Liver (tissue), 9 donors: ENCODE results near the gene TTC21B. TPM values are rescaled to one million over a fixed set of nuclear protein-coding genes. Genes with fewer than 3 reads are reported as not detected.

Experiments used
- DNase-seq: peaks from one replicate; pipeline ENCODE4 v3.0.0-alpha.2; 2017; ENCODE audit warnings: low spot score
- H3K27ac ChIP-seq, 2 donors: one replicate each; pipeline ENCODE4 v1.7.0; 2013; ENCODE audit warnings: inconsistent platforms in 2 of 2, low read length in 2 of 2, control low read depth in 1 of 2, low read depth in 1 of 2, mild to moderate bottlenecking in 1 of 2
- H3K27me3 ChIP-seq, 4 donors: one replicate each; pipeline versions ENCODE4 v1.6.1 to v1.7.0; 2013; ENCODE audit warnings: low read length in 3 of 4, inconsistent platforms in 1 of 4, mild to moderate bottlenecking in 1 of 4, moderate library complexity in 1 of 4; ENCODE audit not compliant: control insufficient read depth in 4 of 4, insufficient read depth in 4 of 4
- H3K36me3 ChIP-seq, 4 donors: one replicate each; pipeline versions ENCODE4 v1.6.1 to v1.7.0; 2013; ENCODE audit warnings: low read length in 3 of 4, mild to moderate bottlenecking in 3 of 4, low read depth in 1 of 4, moderate library complexity in 1 of 4; ENCODE audit not compliant: control insufficient read depth in 4 of 4, insufficient read depth in 3 of 4
- H3K4me1 ChIP-seq, 4 donors: one replicate each; pipeline versions ENCODE4 v1.6.1 to v1.7.0; 2013; ENCODE audit warnings: low read length in 3 of 4, mild to moderate bottlenecking in 3 of 4, moderate library complexity in 1 of 4; ENCODE audit not compliant: control insufficient read depth in 4 of 4, insufficient read depth in 4 of 4
- H3K4me3 ChIP-seq, 3 donors: one replicate each; pipeline versions ENCODE4 v1.6.1 to v1.7.0; 2013; ENCODE audit warnings: low read length in 3 of 3, control low read depth in 1 of 3, low read depth in 1 of 3, mild to moderate bottlenecking in 1 of 3
- H3K9ac ChIP-seq, 2 donors: one replicate each; pipeline ENCODE4 v1.7.0; 2013; ENCODE audit warnings: low read length in 2 of 2, mild to moderate bottlenecking in 2 of 2, moderate library complexity in 2 of 2, control low read depth in 1 of 2, low read depth in 1 of 2
- H3K9me3 ChIP-seq, 4 donors: one replicate each; pipeline versions ENCODE4 v1.6.1 to v1.7.0; 2013; ENCODE audit warnings: low read length in 3 of 4; ENCODE audit not compliant: control insufficient read depth in 4 of 4
- EGR1 ChIP-seq, 2 donors: IDR thresholded peaks; 2 replicates each; pipeline ENCODE4 v1.6.1; 2016 to 2018; ENCODE audit warnings: antibody characterized with exemption in 2 of 2, low read depth in 2 of 2
- FOXA2 ChIP-seq: IDR thresholded peaks from 2 replicates; pipeline ENCODE4 v1.6.1; 2016; ENCODE audit warnings: antibody characterized with exemption
- HNF4A ChIP-seq, 2 donors: conservative IDR thresholded peaks; 2 replicates each; pipeline ENCODE4 v1.6.1; 2016; ENCODE audit warnings: antibody characterized with exemption in 2 of 2, mild to moderate bottlenecking in 2 of 2
- HNF4G ChIP-seq: IDR thresholded peaks from 2 replicates; pipeline ENCODE4 v1.6.1; 2016; ENCODE audit warnings: antibody characterized with exemption
- JUND ChIP-seq, 2 donors: IDR thresholded peaks; 2 replicates each; pipeline ENCODE4 v1.6.1; 2016; ENCODE audit warnings: antibody characterized with exemption in 2 of 2
- NR2F2 ChIP-seq: IDR thresholded peaks from 2 replicates; pipeline ENCODE4 v1.6.1; 2016; ENCODE audit warnings: antibody characterized with exemption
- RXRA ChIP-seq, 2 donors: IDR thresholded peaks; 2 replicates each; pipeline ENCODE4 v1.6.1; 2017 to 2018; ENCODE audit warnings: antibody characterized with exemption in 2 of 2, mild to moderate bottlenecking in 1 of 2
- SP1 ChIP-seq: IDR thresholded peaks from 2 replicates; pipeline ENCODE4 v1.6.1; 2018; ENCODE audit warnings: antibody characterized with exemption, mild to moderate bottlenecking
- TAF1 ChIP-seq: conservative IDR thresholded peaks from 2 replicates; pipeline ENCODE4 v1.6.1; 2016; ENCODE audit warnings: antibody characterized with exemption, mild to moderate bottlenecking
- YY1 ChIP-seq: IDR thresholded peaks from 2 replicates; pipeline ENCODE4 v1.6.1; 2016; ENCODE audit warnings: antibody characterized with exemption, mild to moderate bottlenecking
- ZBTB33 ChIP-seq: IDR thresholded peaks from 2 replicates; pipeline ENCODE4 v1.6.1; 2016; ENCODE audit warnings: antibody characterized with exemption
- WGBS: extraction: QIAGEN DNeasy Blood & Tissue Kit; methylation state at CpG from one replicate; pipeline ENCODE4 v1.1.7; 2013; 5-methylcytosine and 5-hydroxymethylcytosine counted together
- polyA plus RNA-seq, 2 donors: library from polyadenylated mRNA; stranded (reverse) in 1 of 2; unstranded in 1 of 2; fragments of 200-250 nt in 1 of 2; fragments of >200 nt in 1 of 2; fragmentation: Nextera tagmentation in 1 of 2; extraction: Ambion mirVana in 1 of 2; gene quantifications; one replicate each; pipeline versions ENCODE4 v1.2.1 to v1.2.3, GENCODE V29; 2013 to 2015
- total RNA-seq, 2 donors: library from RNA; depleted of rRNA; stranded (reverse); fragments of >200 nt; gene quantifications; one replicate each; pipeline ENCODE4 v1.2.3, GENCODE V29; 2014
- TF ChIP-seq, protein P1 (sequence below): IDR thresholded peaks from 2 replicates; pipeline ENCODE4 v1.6.1; 2016; ENCODE audit warnings: antibody characterized with exemption, mild to moderate bottlenecking
- TF ChIP-seq, protein P2 (sequence below): fragments of 150-350 bp; IDR thresholded peaks from 2 replicates; pipeline ENCODE4 v1.5.1; 2017; ENCODE audit warnings: improper control_type of control experiment, low read depth, low read length; ENCODE audit not compliant: missing input control
- TF ChIP-seq, protein P3 (sequence below): IDR thresholded peaks from 2 replicates; pipeline ENCODE4 v1.6.1; 2016; ENCODE audit warnings: antibody characterized with exemption
- donor health status: healthy.
- donor health status: healthy.
- donor health status: healthy.
- donor health status: healthy.
- donor health status: healthy.

Gene TTC21B
- total and polyA plus RNA-seq, 4 donors = 2.0 to 25.3 (median 12.7) TPM

GRCh38 chr2:165927774-165928173, 25.8 kb downstream of the TTC21B start:
- Histone ChIP-seq H3K27ac (no peak overlapping the region), H3K4me1 (no peaks in the 10 kb centered on the region), H3K27me3 (no peaks in the 10 kb centered on the region), H3K4me3 (no peak overlapping the region), H3K9ac (no peak overlapping the region), H3K9me3 (no peaks in the 10 kb centered on the region), H3K36me3 (peaks cover 0 to 51% (median 37%) of the 10 kb centered on the region in 4 donors)
- whole genome bisulfite sequencing = 95% methylated on average over 1 of the region's 1 CpG
- TF ChIP-seq HNF4G = no peak
- no peak for DNase-seq

- H3K27ac ChIP-seq = no peak overlapping the region
- peaks cover 0 to 48% (median 37%) of the 10 kb centered on the region in 4 donors for H3K36me3 ChIP-seq
- H3K27me3 ChIP-seq = no peaks in the 10 kb centered on the region
- H3K9me3 ChIP-seq = no peaks in the 10 kb centered on the region
- DNase-seq = no peak
- WGBS = 99% methylated on average over 1 of the region's 1 CpG
- no peaks in the 10 kb centered on the region for H3K4me1 ChIP-seq
- H3K4me3 ChIP-seq = no peak overlapping the region
- H3K9ac ChIP-seq = no peak overlapping the region
- TF ChIP-seq NR2F2 (no peak), EGR1 (IDR thresholded peaks at IDR 0.05; ENCODE audit: low read depth in 2 of 2) (no peak), SP1 (no peak), ZBTB33 (no peak), HNF4A (conservative IDR thresholded peaks at IDR 0.05) (no peak), JUND (IDR thresholded peaks at IDR 0.05) (no peak), YY1 (no peak), TAF1 (no peak), FOXA2 (no peak), HNF4G (no peak)
- TF ChIP-seq, protein P1, sequence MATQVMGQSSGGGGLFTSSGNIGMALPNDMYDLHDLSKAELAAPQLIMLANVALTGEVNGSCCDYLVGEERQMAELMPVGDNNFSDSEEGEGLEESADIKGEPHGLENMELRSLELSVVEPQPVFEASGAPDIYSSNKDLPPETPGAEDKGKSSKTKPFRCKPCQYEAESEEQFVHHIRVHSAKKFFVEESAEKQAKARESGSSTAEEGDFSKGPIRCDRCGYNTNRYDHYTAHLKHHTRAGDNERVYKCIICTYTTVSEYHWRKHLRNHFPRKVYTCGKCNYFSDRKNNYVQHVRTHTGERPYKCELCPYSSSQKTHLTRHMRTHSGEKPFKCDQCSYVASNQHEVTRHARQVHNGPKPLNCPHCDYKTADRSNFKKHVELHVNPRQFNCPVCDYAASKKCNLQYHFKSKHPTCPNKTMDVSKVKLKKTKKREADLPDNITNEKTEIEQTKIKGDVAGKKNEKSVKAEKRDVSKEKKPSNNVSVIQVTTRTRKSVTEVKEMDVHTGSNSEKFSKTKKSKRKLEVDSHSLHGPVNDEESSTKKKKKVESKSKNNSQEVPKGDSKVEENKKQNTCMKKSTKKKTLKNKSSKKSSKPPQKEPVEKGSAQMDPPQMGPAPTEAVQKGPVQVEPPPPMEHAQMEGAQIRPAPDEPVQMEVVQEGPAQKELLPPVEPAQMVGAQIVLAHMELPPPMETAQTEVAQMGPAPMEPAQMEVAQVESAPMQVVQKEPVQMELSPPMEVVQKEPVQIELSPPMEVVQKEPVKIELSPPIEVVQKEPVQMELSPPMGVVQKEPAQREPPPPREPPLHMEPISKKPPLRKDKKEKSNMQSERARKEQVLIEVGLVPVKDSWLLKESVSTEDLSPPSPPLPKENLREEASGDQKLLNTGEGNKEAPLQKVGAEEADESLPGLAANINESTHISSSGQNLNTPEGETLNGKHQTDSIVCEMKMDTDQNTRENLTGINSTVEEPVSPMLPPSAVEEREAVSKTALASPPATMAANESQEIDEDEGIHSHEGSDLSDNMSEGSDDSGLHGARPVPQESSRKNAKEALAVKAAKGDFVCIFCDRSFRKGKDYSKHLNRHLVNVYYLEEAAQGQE = no peak
Observed at GRCh38 chr2:165927353-165927752, 26.2 kb downstream of the TTC21B start.

DNA sequence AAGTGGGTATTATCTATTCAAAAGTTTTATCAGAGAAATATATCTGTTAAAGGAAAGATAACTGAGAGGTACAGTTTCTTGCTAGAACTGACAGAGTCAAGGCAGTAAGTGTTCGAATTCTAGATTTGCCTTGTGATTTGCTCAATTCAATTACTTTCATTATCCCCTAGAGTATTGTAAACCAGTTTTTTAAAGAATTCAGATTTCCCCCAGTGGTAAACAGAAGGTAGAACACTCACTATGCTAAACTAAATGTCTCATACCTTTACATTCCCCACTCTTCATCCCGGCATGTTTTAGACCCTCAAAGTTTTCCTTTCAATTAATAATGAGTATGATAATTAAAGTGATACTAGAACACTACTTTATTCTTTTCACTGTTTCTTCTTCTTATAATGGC, 28.6 kb downstream of the TTC21B start:
- Histone ChIP-seq H3K9me3 (no peaks in the 10 kb centered on the region), H3K27me3 (no peaks in the 10 kb centered on the region), H3K27ac (no peak overlapping the region), H3K4me3 (no peak overlapping the region), H3K4me1 (no peaks in the 10 kb centered on the region), H3K9ac (no peak overlapping the region), H3K36me3 (peaks cover 0 to 35% (median 22%) of the 10 kb centered on the region in 4 donors)
- no peak for DNase-seq
- WGBS = 97% methylated on average over 2 of the region's 2 CpGs
- TF ChIP-seq HNF4G = no peak
- TF ChIP-seq, protein P2, sequence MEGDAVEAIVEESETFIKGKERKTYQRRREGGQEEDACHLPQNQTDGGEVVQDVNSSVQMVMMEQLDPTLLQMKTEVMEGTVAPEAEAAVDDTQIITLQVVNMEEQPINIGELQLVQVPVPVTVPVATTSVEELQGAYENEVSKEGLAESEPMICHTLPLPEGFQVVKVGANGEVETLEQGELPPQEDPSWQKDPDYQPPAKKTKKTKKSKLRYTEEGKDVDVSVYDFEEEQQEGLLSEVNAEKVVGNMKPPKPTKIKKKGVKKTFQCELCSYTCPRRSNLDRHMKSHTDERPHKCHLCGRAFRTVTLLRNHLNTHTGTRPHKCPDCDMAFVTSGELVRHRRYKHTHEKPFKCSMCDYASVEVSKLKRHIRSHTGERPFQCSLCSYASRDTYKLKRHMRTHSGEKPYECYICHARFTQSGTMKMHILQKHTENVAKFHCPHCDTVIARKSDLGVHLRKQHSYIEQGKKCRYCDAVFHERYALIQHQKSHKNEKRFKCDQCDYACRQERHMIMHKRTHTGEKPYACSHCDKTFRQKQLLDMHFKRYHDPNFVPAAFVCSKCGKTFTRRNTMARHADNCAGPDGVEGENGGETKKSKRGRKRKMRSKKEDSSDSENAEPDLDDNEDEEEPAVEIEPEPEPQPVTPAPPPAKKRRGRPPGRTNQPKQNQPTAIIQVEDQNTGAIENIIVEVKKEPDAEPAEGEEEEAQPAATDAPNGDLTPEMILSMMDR = no peak
- TF ChIP-seq EGR1 (IDR thresholded peaks at IDR 0.05; ENCODE audit: low read depth in 2 of 2) = no peak
- TF ChIP-seq, protein P1 = no peak
- no peak for TF ChIP-seq NR2F2
- no peak for TF ChIP-seq HNF4A (conservative IDR thresholded peaks at IDR 0.05)
- TF ChIP-seq RXRA (IDR thresholded peaks at IDR 0.05) = no peak
- no peak for TF ChIP-seq ZBTB33
- TF ChIP-seq YY1 = no peak
- TF ChIP-seq, protein P3, sequence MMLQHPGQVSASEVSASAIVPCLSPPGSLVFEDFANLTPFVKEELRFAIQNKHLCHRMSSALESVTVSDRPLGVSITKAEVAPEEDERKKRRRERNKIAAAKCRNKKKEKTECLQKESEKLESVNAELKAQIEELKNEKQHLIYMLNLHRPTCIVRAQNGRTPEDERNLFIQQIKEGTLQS = no peak
- TF ChIP-seq FOXA2 = no peak
